ENCODE results near the gene MARCHF2.
A peak's percentile ranks its signal among the peaks of the same experiment; 100 is the strongest.

GRCh38 chr19:8444677-8445487 lies 31.8 kb downstream of the MARCHF2 start, which contains the start of gene HNRNPM:
- no peak for TF ChIP-seq JUN (IDR thresholded peaks at IDR 0.05; ENCODE audit: borderline replicate concordance, insufficient read depth, insufficient read length, low read depth)
- TF ChIP-seq POLR2AphosphoS5 (IDR thresholded peaks at IDR 0.05; ENCODE audit: insufficient read depth, low read depth, low read length), result peak; percentile 80
- TF ChIP-seq CTCF (IDR thresholded peaks at IDR 0.05; ENCODE audit: extremely low read depth in 1 of 2, insufficient read depth in 1 of 2, low read depth in 1 of 2, low read length in 2 of 2), result no peak
- TF ChIP-seq POLR2A (IDR thresholded peaks at IDR 0.05; ENCODE audit: low read depth, low read length), result peak; percentile 77
- no peak for TF ChIP-seq EZH2 (IDR thresholded peaks at IDR 0.05; ENCODE audit: borderline replicate concordance, low read depth, low read length, severe bottlenecking)
- peak; percentile 96 for TF ChIP-seq MAX (IDR thresholded peaks at IDR 0.05; ENCODE audit: insufficient read depth, insufficient read length)
